HL-60 (cell line): ENCODE data around the gene GYG2.
A peak's percentile ranks its signal among the peaks of the same experiment; 100 is the strongest.

ENCODE experiments used
- CTCF ChIP-seq: IDR thresholded peaks from one replicate; pipeline ENCODE4 v1.5.1; 2011; ENCODE audit warnings: low read length, control low read depth, inconsistent platforms; ENCODE audit not compliant: insufficient read depth
- GABPA ChIP-seq: IDR thresholded peaks from 2 replicates; pipeline ENCODE4 v1.6.1; 2012; ENCODE audit warnings: low read depth
- POLR2AphosphoS5 ChIP-seq: IDR thresholded peaks from 2 replicates; pipeline ENCODE4 v1.6.1; 2012; ENCODE audit warnings: low read depth

DNA sequence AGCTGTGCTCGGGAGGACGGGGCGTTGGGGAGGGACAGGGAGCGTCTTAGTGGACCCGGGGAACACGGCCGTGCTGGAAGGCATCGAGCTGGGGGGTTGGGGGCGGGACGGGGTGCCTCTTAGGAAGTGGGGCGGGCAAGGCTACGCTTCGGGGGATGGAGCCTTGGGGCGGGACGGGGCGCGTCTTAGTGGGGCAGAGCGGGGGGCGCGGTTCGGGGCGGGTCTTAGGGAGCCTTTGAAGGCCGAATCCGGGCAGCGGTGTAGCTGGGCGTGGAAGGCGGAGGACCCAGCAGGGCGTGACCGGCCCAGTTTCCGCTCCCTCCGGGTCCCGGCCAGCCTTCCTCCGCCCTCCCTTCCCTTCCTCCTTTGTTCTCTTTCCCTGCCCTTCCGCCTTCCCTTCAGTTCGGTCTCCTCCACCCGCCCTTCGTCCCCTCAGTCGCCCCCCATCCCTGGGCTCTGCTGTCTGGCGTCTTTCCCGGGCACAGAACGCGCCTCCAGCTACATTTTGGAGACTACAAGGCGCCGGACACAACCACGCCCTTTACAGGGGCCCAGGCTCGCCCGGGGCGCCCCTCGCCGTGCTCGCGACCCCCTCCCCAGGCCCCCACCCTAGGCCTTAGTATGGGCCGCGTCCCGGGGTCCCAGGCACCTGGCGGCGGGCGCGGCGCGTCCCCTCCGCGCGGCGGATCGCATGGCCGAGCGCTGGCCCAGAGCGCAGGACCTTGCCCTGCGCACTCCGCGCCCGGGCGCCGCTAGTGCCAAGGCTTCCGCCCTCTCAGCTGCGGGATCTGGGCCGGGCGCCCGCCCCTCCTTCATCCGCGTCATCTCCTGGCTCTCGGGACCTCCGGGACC is 100.1 kb downstream of the GYG2 start, which contains the start of gene ARSD:
- TF ChIP-seq GABPA: no peak
- TF ChIP-seq CTCF: no peak
- peak; percentile 54; the same call in 1 of the 2 replicates for TF ChIP-seq POLR2AphosphoS5
